ENCODE data around the gene KCTD7.
"Not testable (repeated sequence)": the region's sequence is repeated elsewhere in the genome, so short reads cannot be mapped to it uniquely, and the experiment has no call there.

KCTD7 gene

DNA sequence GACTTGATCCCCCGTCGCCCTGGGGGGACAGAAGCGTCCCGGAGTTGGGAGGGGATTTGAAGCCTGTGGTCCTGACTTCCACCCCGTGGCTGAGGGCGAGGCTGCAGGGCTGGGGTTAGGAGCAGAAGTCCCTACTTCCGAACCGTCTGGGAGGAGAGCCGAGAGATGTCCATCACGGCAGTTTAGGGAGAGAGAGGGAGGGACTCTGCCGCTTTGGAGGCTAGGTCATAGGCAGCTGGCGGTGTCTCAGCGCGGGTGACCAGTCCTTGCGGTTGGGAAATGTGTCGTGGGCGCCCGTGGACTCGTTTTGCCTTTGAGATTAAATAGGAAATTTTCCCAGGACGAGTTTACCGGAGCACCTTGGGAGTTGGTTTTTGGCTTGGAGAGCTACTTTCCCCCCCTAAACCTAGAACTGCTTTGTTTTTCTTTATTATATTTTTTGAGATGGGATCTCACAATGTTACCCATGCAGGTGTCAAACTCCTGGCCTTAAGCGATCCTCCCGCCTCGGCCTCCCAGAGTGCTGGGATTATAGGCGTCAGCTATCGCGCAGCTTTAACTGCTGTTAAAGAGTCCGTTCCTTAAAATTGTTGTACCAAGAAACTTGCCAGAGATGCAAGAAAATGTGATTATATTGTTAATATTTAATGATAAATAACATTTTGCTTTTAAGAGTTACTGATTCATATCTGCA, 26.6 kb downstream of the KCTD7 start:
- peak overlapping the region; percentile 99 for H3K27ac ChIP-seq (ENCODE audit: low read length)
- peak overlapping the region; percentile 84 to 86 for H3K4me3 ChIP-seq (ENCODE audit: low read length in 2 of 2)
- H3K4me1 ChIP-seq (ENCODE audit: control insufficient read depth, insufficient read depth, low read length): peaks cover 10% of the 10 kb centered on the region
- not testable (repeated sequence) for H3K9me3 ChIP-seq (ENCODE audit: control insufficient read depth in 2 of 2, low read length in 2 of 2); H3K36me3 ChIP-seq (ENCODE audit: control insufficient read depth in 2 of 2, insufficient read depth in 2 of 2, low read length in 2 of 2); H3K27me3 ChIP-seq (ENCODE audit: control insufficient read depth in 1 of 2, insufficient read depth in 2 of 2, low read length in 2 of 2)
- H3K9ac ChIP-seq (ENCODE audit: low read length in 2 of 2): peak overlapping the region; percentile 89 to 96

DNA sequence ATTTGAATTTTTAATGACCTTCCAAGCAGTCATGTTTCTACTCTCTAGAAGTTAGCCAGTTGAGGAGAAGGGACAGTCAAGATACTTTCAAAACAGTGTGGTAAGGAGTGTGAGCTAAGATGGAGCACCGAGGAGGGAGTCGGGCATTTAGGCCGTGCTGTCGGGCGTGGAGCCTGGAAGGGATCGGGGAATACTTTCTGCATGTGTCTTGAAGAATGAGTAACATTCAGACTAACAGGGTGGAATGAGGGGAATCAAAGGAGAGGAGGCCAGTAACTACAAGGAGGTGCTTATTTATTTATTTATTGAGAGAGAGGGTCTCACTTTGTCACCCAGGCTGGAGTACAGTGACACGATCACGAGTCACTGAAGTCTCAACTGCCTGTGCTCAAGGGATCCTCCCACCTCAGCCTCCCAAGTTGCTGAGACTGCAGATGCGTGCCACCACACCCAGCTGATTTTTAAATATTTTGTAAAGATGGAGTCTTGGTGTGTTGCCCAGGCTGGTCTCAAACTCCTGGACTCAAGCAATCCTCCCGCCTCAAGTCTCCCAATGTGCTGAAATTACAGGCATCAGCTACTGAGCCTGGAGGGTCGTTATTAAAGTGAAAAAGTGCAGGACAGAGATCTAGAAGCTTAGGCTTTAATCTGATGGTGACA, 27.3 kb downstream of the KCTD7 start:
- H3K27ac ChIP-seq (ENCODE audit: low read length); H3K9me3 ChIP-seq (ENCODE audit: control insufficient read depth in 2 of 2, low read length in 2 of 2); H3K27me3 ChIP-seq (ENCODE audit: control insufficient read depth in 1 of 2, insufficient read depth in 2 of 2, low read length in 2 of 2); H3K36me3 ChIP-seq (ENCODE audit: control insufficient read depth in 2 of 2, insufficient read depth in 2 of 2, low read length in 2 of 2); H3K9ac ChIP-seq (ENCODE audit: low read length in 2 of 2): not testable (repeated sequence)
- Histone ChIP-seq H3K4me3 (ENCODE audit: low read length in 2 of 2) (peak overlapping the region in 1 of 2 donors; percentile 84), H3K4me1 (ENCODE audit: control insufficient read depth, insufficient read depth, low read length) (peaks cover 10% of the 10 kb centered on the region)

- Histone ChIP-seq H3K9ac (ENCODE audit: low read length in 2 of 2) (no peak overlapping the region), H3K36me3 (ENCODE audit: control insufficient read depth in 2 of 2, insufficient read depth in 2 of 2, low read length in 2 of 2) (no peaks in the 10 kb centered on the region), H3K27ac (ENCODE audit: low read length) (no peak overlapping the region), H3K4me1 (ENCODE audit: control insufficient read depth, insufficient read depth, low read length) (peaks cover 14% of the 10 kb centered on the region), H3K4me3 (ENCODE audit: low read length in 2 of 2) (no peak overlapping the region), H3K9me3 (ENCODE audit: control insufficient read depth in 2 of 2, low read length in 2 of 2) (no peaks in the 10 kb centered on the region), H3K27me3 (ENCODE audit: control insufficient read depth in 1 of 2, insufficient read depth in 2 of 2, low read length in 2 of 2) (no peaks in the 10 kb centered on the region)
Measured at GRCh38 chr7:66657798-66658197, 29.1 kb downstream of the KCTD7 start.

DNA sequence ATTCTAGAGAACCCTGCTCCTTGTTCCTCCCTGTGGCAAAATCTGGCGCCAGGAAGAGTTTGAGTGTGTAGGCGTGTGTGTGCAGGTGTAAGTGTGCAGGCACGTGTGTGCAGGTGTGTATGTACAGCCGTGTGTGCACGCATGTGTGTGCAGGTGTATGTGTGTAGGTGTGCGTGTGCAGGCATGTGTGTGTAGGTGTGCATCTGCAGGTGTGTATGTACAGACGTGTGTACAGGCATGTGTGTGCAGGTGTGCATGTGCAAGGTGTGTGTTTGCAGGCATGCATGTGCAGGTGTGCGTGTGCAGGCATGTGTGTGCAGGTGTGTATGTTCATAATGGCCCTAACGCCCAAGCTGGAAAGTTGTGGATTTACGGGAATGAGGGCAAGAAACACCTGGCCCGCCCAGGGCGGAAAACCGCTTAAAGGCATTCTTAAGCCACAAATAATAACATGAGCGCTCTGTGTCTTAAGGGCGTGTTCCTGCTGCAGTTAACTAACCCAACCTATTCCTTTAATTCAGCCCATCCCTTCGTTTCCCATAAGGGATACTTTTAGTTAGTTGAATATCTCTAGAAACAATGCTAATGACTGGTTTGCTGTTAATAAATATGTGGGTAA, 34.1 kb downstream of the KCTD7 start:
- Histone ChIP-seq H3K9me3 (ENCODE audit: control insufficient read depth in 2 of 2, low read length in 2 of 2) (no peaks in the 10 kb centered on the region), H3K9ac (ENCODE audit: low read length in 2 of 2) (no peak overlapping the region), H3K36me3 (ENCODE audit: control insufficient read depth in 2 of 2, insufficient read depth in 2 of 2, low read length in 2 of 2) (no peaks in the 10 kb centered on the region), H3K27me3 (ENCODE audit: control insufficient read depth in 1 of 2, insufficient read depth in 2 of 2, low read length in 2 of 2) (no peaks in the 10 kb centered on the region), H3K27ac (ENCODE audit: low read length) (no peak overlapping the region), H3K4me1 (ENCODE audit: control insufficient read depth, insufficient read depth, low read length) (peaks cover 6% of the 10 kb centered on the region), H3K4me3 (ENCODE audit: low read length in 2 of 2) (no peak overlapping the region)

- no peak overlapping the region for H3K4me3 ChIP-seq (ENCODE audit: low read length in 2 of 2)
- no peaks in the 10 kb centered on the region for H3K9me3 ChIP-seq (ENCODE audit: control insufficient read depth in 2 of 2, low read length in 2 of 2)
- no peak overlapping the region for H3K27ac ChIP-seq (ENCODE audit: low read length)
- no peaks in the 10 kb centered on the region for H3K27me3 ChIP-seq (ENCODE audit: control insufficient read depth in 1 of 2, insufficient read depth in 2 of 2, low read length in 2 of 2)
- no peak overlapping the region for H3K9ac ChIP-seq (ENCODE audit: low read length in 2 of 2)
- peaks cover 6% of the 10 kb centered on the region for H3K4me1 ChIP-seq (ENCODE audit: control insufficient read depth, insufficient read depth, low read length)
- H3K36me3 ChIP-seq (ENCODE audit: control insufficient read depth in 2 of 2, insufficient read depth in 2 of 2, low read length in 2 of 2): no peaks in the 10 kb centered on the region
Measured at GRCh38 chr7:66664590-66665293, 36.1 kb downstream of the KCTD7 start.

DNA sequence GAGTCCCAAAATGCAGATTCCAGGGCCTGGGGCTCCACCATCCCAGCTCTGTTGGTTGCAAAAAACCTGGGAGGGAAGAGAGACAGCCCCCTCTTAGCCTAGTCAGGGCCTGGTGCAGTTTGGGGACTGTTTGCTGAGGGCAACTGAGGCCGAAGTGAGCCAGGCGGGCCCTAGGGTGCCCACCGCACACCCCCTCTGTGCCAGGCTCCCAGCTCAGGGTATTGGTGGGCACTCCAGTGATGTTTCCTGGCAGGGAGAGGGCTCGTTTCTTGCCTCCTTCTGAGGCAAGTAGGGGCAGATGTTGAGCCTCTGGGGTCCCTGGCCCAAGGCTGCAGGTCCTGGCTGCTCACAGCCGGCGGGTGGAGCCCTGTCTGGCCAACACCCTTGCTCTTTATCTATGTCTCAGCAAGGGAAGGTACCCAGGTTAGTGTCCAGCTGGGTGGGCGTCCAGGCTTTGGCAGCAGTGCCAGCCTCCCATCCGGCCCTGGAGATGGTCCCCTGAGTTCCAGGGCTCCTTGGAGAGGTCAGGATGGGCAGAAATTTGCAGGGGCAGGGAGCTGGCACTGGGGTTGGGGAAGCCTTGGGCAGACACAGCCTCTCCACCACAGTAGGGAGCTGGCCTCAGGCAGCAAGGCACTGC, 37.8 kb downstream of the KCTD7 start:
- no peaks in the 10 kb centered on the region for H3K36me3 ChIP-seq (ENCODE audit: control insufficient read depth in 2 of 2, insufficient read depth in 2 of 2, low read length in 2 of 2)
- peaks cover 6% of the 10 kb centered on the region for H3K4me1 ChIP-seq (ENCODE audit: control insufficient read depth, insufficient read depth, low read length)
- H3K9ac ChIP-seq (ENCODE audit: low read length in 2 of 2): no peak overlapping the region
- H3K4me3 ChIP-seq (ENCODE audit: low read length in 2 of 2): no peak overlapping the region
- H3K27ac ChIP-seq (ENCODE audit: low read length): no peak overlapping the region
- no peaks in the 10 kb centered on the region for H3K27me3 ChIP-seq (ENCODE audit: control insufficient read depth in 1 of 2, insufficient read depth in 2 of 2, low read length in 2 of 2)
- no peaks in the 10 kb centered on the region for H3K9me3 ChIP-seq (ENCODE audit: control insufficient read depth in 2 of 2, low read length in 2 of 2)

DNA sequence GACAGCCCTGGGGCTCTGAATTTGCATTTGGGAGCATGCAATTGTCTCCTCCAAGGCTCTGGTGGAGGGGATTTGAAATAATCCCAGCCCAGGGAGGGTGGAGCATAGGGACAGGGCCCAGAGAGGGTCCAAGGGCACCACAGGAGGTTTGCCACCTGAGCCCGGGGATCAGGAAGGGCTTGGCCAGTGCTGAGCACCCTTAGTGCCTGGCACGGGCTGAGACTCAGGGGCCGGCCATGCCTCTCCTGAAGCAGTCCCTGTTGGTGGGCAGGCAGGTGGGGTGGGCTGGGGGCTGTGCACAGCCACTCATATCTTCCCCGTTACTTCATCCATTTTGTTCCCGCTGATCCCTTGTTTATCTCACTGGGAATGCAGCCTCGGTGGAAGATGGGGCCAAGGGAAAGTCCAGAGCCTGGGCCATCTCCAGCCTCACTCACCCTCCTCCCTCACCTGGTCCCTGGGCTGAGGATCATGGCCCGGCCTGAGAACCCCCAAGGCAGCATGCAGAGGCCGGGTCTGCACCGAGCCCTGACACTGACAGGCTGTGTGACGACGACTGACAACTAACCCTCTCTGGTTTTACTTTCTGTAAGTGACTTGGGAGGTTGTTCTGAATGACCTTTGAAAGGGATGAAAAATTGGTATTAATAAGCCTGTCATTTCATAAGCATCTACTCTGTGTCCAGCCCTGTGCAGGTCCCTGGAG, 38.5 kb downstream of the KCTD7 start:
- H3K4me1 ChIP-seq (ENCODE audit: control insufficient read depth, insufficient read depth, low read length): peaks cover 6% of the 10 kb centered on the region
- no peak overlapping the region for H3K4me3 ChIP-seq (ENCODE audit: low read length in 2 of 2)
- no peak overlapping the region for H3K27ac ChIP-seq (ENCODE audit: low read length)
- H3K36me3 ChIP-seq (ENCODE audit: control insufficient read depth in 2 of 2, insufficient read depth in 2 of 2, low read length in 2 of 2): no peaks in the 10 kb centered on the region
- H3K9ac ChIP-seq (ENCODE audit: low read length in 2 of 2): no peak overlapping the region
- H3K27me3 ChIP-seq (ENCODE audit: control insufficient read depth in 1 of 2, insufficient read depth in 2 of 2, low read length in 2 of 2): no peaks in the 10 kb centered on the region
- H3K9me3 ChIP-seq (ENCODE audit: control insufficient read depth in 2 of 2, low read length in 2 of 2): no peaks in the 10 kb centered on the region

DNA sequence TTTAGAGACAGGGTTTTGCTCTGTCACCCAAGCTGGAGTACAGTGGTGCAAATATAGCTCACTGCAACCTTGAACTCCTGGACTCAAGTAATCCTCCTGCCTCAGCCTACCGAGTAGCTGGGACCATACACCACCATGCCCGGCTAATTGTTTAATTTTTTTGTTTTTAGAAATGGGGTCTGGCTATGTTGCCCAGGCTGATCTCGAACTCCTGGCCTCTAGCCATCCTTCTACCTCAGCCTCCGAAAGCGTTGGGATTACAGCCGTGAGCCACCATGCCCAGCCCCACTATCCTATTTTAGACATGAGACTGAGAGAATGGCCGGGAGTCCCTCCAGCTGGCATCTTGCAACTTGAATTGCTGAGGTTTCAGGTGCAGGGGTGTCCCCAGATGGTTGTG, 39.4 kb downstream of the KCTD7 start:
- Histone ChIP-seq H3K9ac (ENCODE audit: low read length in 2 of 2) (no peak overlapping the region), H3K36me3 (ENCODE audit: control insufficient read depth in 2 of 2, insufficient read depth in 2 of 2, low read length in 2 of 2) (no peaks in the 10 kb centered on the region), H3K27me3 (ENCODE audit: control insufficient read depth in 1 of 2, insufficient read depth in 2 of 2, low read length in 2 of 2) (no peaks in the 10 kb centered on the region), H3K27ac (ENCODE audit: low read length) (no peak overlapping the region), H3K9me3 (ENCODE audit: control insufficient read depth in 2 of 2, low read length in 2 of 2) (no peaks in the 10 kb centered on the region), H3K4me3 (ENCODE audit: low read length in 2 of 2) (no peak overlapping the region), H3K4me1 (ENCODE audit: control insufficient read depth, insufficient read depth, low read length) (peaks cover 3% of the 10 kb centered on the region)

GRCh38 chr7:66668677-66669076, 40.0 kb downstream of the KCTD7 start:
- H3K27me3 ChIP-seq (ENCODE audit: control insufficient read depth in 1 of 2, insufficient read depth in 2 of 2, low read length in 2 of 2): no peaks in the 10 kb centered on the region
- H3K9me3 ChIP-seq (ENCODE audit: control insufficient read depth in 2 of 2, low read length in 2 of 2): no peaks in the 10 kb centered on the region
- H3K9ac ChIP-seq (ENCODE audit: low read length in 2 of 2): no peak overlapping the region
- no peaks in the 10 kb centered on the region for H3K36me3 ChIP-seq (ENCODE audit: control insufficient read depth in 2 of 2, insufficient read depth in 2 of 2, low read length in 2 of 2)
- peaks cover 3% of the 10 kb centered on the region for H3K4me1 ChIP-seq (ENCODE audit: control insufficient read depth, insufficient read depth, low read length)
- no peak overlapping the region for H3K27ac ChIP-seq (ENCODE audit: low read length)
- H3K4me3 ChIP-seq (ENCODE audit: low read length in 2 of 2): no peak overlapping the region

DNA sequence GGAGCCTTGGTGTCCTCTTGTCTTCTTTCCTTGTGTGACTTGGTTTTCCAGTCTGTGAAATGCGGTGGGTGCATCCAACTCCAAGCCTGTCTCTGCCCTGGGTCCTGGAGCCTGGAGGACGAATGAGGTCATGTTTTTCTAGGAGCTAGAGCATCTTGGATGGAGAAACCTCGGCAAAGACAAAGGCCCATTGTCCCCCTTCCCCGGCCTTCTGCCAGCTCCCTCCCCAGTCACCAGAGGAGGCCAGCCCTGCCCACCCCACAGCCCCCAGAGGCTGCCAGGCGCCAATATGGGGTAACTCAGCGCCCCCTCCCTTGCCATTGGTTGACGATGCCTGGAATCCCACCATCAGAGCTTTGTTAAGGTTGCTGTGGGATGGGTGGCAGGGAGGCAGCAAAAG, 40.4 kb downstream of the KCTD7 start:
- Histone ChIP-seq H3K4me1 (ENCODE audit: control insufficient read depth, insufficient read depth, low read length) (peaks cover 3% of the 10 kb centered on the region), H3K4me3 (ENCODE audit: low read length in 2 of 2) (no peak overlapping the region), H3K27me3 (ENCODE audit: control insufficient read depth in 1 of 2, insufficient read depth in 2 of 2, low read length in 2 of 2) (no peaks in the 10 kb centered on the region), H3K9ac (ENCODE audit: low read length in 2 of 2) (no peak overlapping the region), H3K36me3 (ENCODE audit: control insufficient read depth in 2 of 2, insufficient read depth in 2 of 2, low read length in 2 of 2) (no peaks in the 10 kb centered on the region), H3K27ac (ENCODE audit: low read length) (no peak overlapping the region), H3K9me3 (ENCODE audit: control insufficient read depth in 2 of 2, low read length in 2 of 2) (no peaks in the 10 kb centered on the region)

All from stomach smooth muscle (tissue), 2 donors.